HUES6 (cell line): ENCODE data around the gene SPG7.
"Not testable (repeated sequence)": the region's sequence is repeated elsewhere in the genome, so short reads cannot be mapped to it uniquely, and the experiment has no call there.

Source experiments
- H3K27ac ChIP-seq: 2 replicates; pipeline ENCODE4 v1.7.0; 2013; ENCODE audit warnings: low read depth, mild to moderate bottlenecking, low read length, inconsistent platforms
- H3K27me3 ChIP-seq: 2 replicates; pipeline ENCODE4 v1.6.1; 2013; ENCODE audit warnings: low read length; ENCODE audit not compliant: control insufficient read depth, insufficient read depth
- H3K36me3 ChIP-seq: 2 replicates; pipeline ENCODE4 v1.6.1; 2013; ENCODE audit warnings: low read length; ENCODE audit not compliant: control insufficient read depth, insufficient read depth
- H3K4me1 ChIP-seq: 2 replicates; pipeline ENCODE4 v1.6.1; 2013; ENCODE audit warnings: low read length; ENCODE audit not compliant: control insufficient read depth, insufficient read depth
- H3K4me3 ChIP-seq: 2 replicates; pipeline ENCODE4 v1.5.1; 2013; ENCODE audit warnings: low read depth, low read length
- H3K9ac ChIP-seq: one replicate; pipeline ENCODE4 v1.6.1; 2013; ENCODE audit warnings: mild to moderate bottlenecking, low read length
- H3K9me3 ChIP-seq: 2 replicates; pipeline ENCODE4 v1.6.1; 2013; ENCODE audit warnings: low read depth, low read length; ENCODE audit not compliant: control insufficient read depth, insufficient read depth

The SPG7 gene

GRCh38 chr16:89567656-89568594 is 59.7 kb downstream of the SPG7 start:
- no peak overlapping the region for H3K27ac ChIP-seq
- peaks cover 22% of the 10 kb centered on the region for H3K36me3 ChIP-seq
- no peaks in the 10 kb centered on the region for H3K9me3 ChIP-seq
- H3K27me3 ChIP-seq, result peaks cover 16% of the 10 kb centered on the region; the same call in 1 of the 2 replicates
- H3K9ac ChIP-seq, result no peak overlapping the region
- H3K4me3 ChIP-seq, result no peak overlapping the region
- H3K4me1 ChIP-seq, result peaks cover 29% of the 10 kb centered on the region

GRCh38 chr16:89569506-89570341 is 61.5 kb downstream of the SPG7 start:
- H3K4me1 ChIP-seq, result peaks cover 20% of the 10 kb centered on the region
- H3K9me3 ChIP-seq, result no peaks in the 10 kb centered on the region
- no peak overlapping the region for H3K9ac ChIP-seq
- no peak overlapping the region for H3K4me3 ChIP-seq
- H3K27ac ChIP-seq, result no peak overlapping the region
- peaks cover 4% of the 10 kb centered on the region; the same call in 1 of the 2 replicates for H3K36me3 ChIP-seq
- peaks cover 24% of the 10 kb centered on the region for H3K27me3 ChIP-seq

- Histone ChIP-seq H3K4me1 (peaks cover 12% of the 10 kb centered on the region), H3K9me3 (no peaks in the 10 kb centered on the region), H3K27ac (no peak overlapping the region), H3K36me3 (0 out of 2 replicates have a peak, but pooled peaks cover 4% of the 10 kb centered on the region), H3K4me3 (no peak overlapping the region), H3K27me3 (peaks cover 32% of the 10 kb centered on the region), H3K9ac (no peak overlapping the region)
These were observed 62.2 kb downstream of the SPG7 start for GRCh38 chr16:89570342-89570923.

GRCh38 chr16:89570983-89571598 is 62.9 kb downstream of the SPG7 start:
- H3K36me3 ChIP-seq, H3K4me1 ChIP-seq, H3K9ac ChIP-seq: not testable (repeated sequence)

GRCh38 chr16:89571636-89572035 is 63.4 kb downstream of the SPG7 start:
- H3K4me1 ChIP-seq, result peaks cover 7% of the 10 kb centered on the region
- H3K27ac ChIP-seq, result no peak overlapping the region
- H3K27me3 ChIP-seq, result peaks cover 42% of the 10 kb centered on the region
- no peak overlapping the region for H3K4me3 ChIP-seq
- no peaks in the 10 kb centered on the region for H3K9me3 ChIP-seq
- 0 out of 2 replicates have a peak, but pooled peaks cover 4% of the 10 kb centered on the region for H3K36me3 ChIP-seq
- no peak overlapping the region for H3K9ac ChIP-seq

More at GRCh38 chr16:89570983-89571598, 62.9 kb downstream of the SPG7 start:
- H3K4me3 ChIP-seq, H3K27ac ChIP-seq, H3K9me3 ChIP-seq: not testable (repeated sequence)
- H3K27me3 ChIP-seq, result peaks cover 37% of the 10 kb centered on the region

- Histone ChIP-seq H3K9me3 (no peaks in the 10 kb centered on the region), H3K9ac (no peak overlapping the region), H3K4me1 (peaks cover 7% of the 10 kb centered on the region), H3K27me3 (peaks cover 46% of the 10 kb centered on the region), H3K36me3 (0 out of 2 replicates have a peak, but pooled peaks cover 4% of the 10 kb centered on the region), H3K4me3 (no peak overlapping the region), H3K27ac (no peak overlapping the region)
These were observed 63.9 kb downstream of the SPG7 start for GRCh38 chr16:89572073-89572484.

GRCh38 chr16:89572485-89573205 is 64.4 kb downstream of the SPG7 start:
- H3K4me1 ChIP-seq, result peaks cover 7% of the 10 kb centered on the region

GRCh38 chr16:89573826-89574680 is 65.8 kb downstream of the SPG7 start:
- Histone ChIP-seq H3K9ac (peak overlapping the region; percentile 36), H3K4me1 (peaks cover 7% of the 10 kb centered on the region), H3K9me3 (no peaks in the 10 kb centered on the region), H3K27ac (no peak overlapping the region), H3K4me3 (peak overlapping the region; percentile 62), H3K27me3 (peaks cover 54% of the 10 kb centered on the region), H3K36me3 (no peaks in the 10 kb centered on the region)

More at GRCh38 chr16:89572485-89573205, 64.4 kb downstream of the SPG7 start:
- Histone ChIP-seq H3K27ac (no peak overlapping the region), H3K27me3 (peaks cover 52% of the 10 kb centered on the region), H3K9ac (no peak overlapping the region), H3K4me3 (no peak overlapping the region), H3K9me3 (no peaks in the 10 kb centered on the region), H3K36me3 (0 out of 2 replicates have a peak, but pooled peaks cover under 1% of the 10 kb centered on the region)

GRCh38 chr16:89574681-89575246 is 66.6 kb downstream of the SPG7 start:
- Histone ChIP-seq H3K9ac (peak overlapping the region; percentile 36), H3K36me3 (peaks cover 5% of the 10 kb centered on the region), H3K4me3 (peak overlapping the region; percentile 62), H3K27me3 (peaks cover 53% of the 10 kb centered on the region), H3K27ac (no peak overlapping the region), H3K4me1 (peaks cover 7% of the 10 kb centered on the region), H3K9me3 (no peaks in the 10 kb centered on the region)
